Measurements from ENCODE around the gene CA12.

- no peak for TF ChIP-seq CTCF (IDR thresholded peaks at IDR 0.05)
- TF ChIP-seq POLR2A (IDR thresholded peaks at IDR 0.05), result no peak
These were observed 27.5 kb upstream of the CA12 start for GRCh38 chr15:63409179-63409578.
